SKM-1 (cell line): ENCODE measurements around the gene CAPN14.

Experiments
- DNase-seq: peaks from one replicate; lab custom pipeline; 2025; ENCODE audit not compliant: unreplicated experiment; lab: John Stamatoyannopoulos, UW

The CAPN14 gene

DNA sequence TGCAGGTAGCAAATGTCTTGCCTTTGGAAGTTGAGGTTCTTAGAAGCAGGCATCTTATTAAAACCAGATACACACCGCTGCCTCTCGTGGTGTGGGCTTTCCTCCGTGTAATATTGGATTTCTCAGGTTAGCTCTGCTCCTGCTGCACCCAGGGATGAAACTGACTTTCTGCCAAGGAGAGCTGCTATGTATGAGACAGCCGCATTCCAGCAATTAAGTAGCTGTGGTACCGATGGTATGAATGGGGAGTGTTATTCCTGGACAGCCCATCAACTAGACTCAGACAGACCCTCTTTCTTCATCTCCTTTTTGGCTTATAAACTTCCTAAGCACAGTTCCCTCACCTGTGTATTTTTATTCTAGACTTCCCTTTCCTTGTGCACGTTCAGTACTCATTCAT lies 9.8 kb upstream of the CAPN14 start:
- no peak for DNase-seq

DNA sequence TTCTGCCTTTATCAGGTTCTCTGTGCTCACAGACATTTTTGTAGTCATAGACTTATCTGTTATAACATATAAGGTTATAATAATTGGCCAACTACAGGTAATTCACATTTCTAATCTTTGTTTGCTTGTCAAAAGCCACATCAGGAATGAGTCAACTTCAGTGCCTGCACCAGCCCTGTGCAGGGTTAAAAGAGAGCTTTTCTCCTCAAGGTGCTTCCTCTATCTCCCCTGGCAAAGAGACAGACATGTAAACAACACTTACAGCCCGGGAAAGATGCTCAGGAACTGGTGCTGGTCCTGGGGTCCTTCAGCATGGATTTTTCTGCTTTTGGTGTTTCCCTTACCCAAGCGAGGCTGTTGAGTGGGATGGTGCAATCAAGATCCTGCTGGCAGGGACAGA lies 9.0 kb upstream of the CAPN14 start:
- no peak for DNase-seq

DNA sequence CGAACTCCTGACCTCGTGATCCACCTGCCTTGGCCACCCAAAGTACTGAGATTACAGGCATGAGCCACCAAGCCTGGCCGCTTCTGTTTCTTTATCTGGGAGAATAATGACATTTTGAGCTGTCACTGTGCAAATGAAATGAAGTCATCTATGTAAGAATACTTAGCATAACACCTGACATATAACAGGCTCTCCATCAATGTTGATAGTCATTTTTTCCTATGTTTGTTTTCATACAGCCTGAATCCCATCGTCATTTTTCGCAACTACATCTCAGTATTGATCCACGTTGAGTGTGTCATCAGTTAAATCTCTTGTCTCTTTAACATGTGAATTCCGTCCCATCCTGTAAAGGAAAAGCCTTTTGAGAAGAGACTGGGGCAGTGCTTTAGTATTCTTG lies 6.4 kb upstream of the CAPN14 start:
- DNase-seq: no peak

DNA sequence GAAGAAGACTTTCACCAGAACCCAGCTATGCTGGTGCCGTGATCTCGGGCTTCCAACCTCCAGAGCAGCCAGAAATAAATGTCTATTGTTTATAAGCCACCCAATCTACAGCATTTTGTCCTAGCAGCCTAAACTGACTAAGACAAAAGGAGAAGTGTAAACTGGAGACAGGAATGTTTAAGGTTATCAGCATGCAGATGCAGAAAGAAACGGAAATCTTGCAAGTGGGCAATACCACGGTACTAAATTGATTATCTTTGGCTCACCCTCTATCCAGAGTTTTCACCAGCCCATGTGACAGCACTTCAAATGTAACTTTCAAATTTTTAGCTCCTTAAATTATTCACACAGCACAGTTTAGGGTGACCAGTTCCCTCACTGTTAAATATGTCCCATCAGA lies 5.7 kb upstream of the CAPN14 start:
- DNase-seq: no peak

DNA sequence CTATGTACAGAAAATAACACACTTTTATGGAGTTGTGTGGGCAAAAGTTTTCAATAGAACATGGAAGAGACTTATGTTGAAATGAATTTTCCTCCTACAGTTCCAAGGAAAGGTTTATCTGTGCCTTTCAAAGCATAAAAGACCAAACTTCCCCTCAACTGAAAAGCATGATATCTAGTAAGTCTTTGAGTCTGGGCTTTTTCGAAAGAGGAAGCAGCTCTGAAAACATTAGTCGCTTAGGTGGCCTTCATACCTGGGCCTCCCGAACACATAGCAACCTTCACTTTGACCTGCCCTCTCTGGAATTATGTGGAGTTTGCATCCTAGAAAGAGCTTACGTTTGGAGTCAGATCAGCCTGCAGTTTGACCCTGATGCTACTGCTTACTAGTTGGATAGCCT lies 4.8 kb upstream of the CAPN14 start:
- no peak for DNase-seq

DNA sequence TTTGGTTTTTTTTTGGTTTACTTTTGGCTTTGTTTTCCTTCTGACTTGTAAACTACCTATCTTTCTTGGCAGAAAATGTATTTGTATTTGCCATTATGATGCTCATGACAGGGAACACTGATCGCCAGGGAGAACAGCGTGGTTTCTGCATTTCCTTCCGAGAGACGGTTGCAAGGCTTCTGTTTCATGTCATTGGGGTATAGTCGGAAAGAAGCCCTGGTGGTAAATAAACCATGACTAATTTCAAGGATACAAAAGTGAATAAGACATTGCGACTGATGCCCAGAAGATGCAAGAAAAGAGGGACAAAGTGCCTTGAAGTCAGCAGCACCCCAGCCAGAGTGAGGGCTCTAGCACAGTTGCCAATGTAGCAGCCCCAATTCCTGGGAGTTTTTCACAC lies 4.2 kb upstream of the CAPN14 start:
- DNase-seq: no peak

DNA sequence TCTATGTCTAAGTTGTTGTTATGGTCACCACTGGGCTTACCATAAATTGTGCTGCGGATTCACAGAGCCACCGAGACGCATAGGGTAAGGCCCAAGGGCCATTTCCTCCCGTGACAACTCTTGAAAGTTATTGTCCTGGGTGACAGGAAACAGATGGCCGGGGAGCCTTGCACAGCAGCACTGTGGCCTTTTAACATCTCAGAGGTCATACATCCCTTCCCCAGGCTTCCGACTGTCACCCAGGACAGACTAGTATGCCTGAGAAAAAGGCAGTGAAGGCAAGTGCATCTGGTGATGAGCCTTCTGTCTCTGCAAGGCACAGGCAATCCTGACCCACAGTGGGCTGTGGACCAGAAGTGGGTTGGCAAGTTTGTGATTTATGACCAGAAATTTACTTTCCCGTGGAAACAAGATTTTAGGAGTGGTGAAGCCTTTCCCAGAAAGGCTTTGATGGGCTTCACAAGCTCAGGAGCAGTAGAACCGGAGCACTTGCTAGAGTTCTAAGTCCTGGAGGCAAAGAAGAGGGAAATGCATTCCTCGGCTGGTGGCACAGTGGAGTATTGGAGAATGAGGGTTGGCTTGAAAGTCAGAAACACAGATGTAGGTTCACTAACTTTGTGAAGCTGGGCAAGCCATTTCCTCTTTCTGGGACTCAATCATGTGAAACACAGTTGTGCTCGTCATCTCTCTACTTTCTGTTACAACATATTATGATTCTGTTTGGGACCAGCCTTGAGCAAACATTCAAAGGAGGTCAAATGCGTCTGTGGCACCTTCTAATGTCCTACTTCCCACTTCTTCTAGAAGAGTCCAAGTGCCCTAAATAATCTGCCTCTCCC lies 2.0 kb upstream of the CAPN14 start:
- DNase-seq: peak; percentile 22

DNA sequence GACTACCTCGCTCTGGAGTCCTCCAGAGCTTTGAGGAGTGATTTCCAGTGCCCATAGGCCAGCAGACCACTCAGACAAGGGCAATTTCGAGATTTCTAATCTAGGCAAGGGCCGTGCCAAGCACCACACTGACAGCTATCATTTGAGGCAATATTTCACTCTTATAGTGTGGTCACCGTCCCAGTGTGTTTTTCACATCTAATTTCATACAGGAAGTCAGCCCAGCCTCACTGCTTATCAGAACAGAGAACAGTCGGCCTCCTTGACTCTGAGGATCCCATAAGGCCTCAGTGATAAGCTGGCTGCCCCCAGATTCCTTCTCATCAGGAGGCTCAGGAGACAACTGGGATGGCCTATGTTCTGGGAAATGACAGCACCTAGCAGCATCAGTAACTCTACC lies 581 bp downstream of the CAPN14 start:
- no peak for DNase-seq

DNA sequence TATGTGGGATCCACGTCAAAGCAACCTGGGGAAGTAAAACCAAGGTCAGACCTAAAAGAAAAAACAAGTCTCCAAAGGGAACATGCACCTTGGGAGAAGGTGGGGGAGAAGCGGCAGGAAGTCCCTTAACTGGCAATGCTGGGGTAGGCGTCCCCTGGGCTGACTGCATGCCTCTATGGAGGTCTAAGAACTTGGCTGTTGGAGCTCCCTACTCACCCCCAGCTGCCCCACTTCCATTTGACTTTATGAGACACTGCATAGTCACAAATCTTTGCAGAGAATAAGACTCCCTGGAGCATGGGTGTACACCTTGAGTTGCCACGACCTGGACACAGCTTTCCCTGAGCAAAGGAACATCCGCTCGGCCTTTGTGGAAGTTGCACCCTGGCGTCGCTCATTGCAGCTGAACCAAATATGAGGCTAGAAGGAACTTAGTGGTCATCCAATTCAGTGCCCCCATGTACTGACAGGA lies 2.8 kb downstream of the CAPN14 start:
- DNase-seq: no peak

DNA sequence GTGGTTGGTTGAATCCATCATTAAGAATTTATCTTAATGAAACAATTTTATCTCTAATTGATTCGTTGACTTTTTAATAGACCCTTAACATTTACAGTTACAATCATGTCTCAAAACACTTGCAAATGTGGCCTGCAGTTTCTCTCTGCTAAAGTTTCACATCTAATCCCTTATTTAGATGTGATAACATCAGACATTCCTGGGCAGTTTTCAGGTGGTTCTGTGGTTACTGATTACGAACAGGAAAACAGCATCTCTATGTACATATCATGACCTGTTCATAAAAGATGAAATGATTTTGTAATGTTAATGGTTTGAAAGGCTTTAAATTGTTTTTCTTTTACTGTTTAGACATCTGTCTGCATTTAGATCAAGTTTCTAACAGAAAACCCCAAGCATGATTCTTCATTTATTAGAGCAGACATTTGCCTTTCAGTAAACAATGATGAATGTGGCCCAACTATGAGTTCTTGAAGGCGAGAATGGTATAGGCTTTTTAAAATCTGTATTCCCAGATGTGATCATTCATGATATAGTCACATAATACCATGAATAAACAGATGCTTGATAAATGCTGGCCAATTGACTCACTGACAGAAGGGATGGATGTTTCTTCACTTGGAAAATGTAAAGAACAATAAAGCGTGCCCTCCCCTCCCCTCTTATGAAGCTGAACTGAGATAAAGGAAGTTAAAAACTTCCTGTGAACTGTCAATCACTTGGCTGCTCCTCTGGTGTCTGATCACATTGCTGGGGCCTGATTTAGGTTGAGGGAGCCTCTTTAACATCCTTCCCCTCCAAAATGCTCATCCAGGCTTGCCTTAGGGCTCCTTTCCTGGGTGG lies 3.5 kb downstream of the CAPN14 start:
- no peak for DNase-seq

DNA sequence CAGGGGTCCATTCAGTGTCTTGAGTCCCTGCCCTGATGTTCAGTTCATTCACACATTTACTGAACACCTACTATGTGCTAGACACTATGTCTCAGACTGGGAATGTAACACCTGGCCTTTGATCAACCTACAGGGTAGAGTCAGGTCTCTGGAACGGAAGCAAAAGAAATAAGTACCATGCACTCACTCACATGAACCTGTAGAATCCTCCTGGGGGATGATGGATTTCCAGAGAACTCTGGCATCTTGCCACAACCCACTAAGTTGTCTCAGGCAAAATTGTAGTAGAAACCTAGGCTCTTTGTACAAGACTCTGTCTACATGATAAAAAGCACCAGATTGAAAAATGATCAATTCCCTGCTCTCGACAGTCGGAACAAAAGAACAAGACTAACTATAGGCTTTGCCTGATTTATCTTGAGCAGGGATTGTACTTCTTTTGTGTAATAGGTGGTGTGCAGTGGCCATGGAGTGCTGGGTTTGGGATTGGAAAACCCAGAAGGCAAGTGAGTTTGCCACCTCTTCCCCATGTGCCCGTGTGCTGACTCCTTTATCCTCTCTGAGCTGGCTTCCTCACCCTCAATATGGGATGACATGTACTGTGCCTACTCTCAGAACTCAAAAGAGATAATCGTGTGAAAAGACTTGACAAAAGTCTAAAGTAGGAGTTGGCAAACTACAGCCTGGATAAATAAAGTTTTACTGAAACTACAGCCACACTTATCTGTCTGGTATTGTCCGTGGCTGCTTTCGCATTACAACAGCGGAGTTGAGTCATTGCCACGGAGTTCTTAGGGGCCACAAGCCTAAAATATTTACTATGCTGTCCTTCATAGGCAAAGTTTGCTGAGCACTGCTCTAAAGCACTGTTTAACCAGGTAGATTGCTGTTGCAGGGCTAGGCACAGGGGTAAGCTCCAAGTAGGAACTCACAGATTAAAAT lies 4.4 kb downstream of the CAPN14 start:
- no peak for DNase-seq

DNA sequence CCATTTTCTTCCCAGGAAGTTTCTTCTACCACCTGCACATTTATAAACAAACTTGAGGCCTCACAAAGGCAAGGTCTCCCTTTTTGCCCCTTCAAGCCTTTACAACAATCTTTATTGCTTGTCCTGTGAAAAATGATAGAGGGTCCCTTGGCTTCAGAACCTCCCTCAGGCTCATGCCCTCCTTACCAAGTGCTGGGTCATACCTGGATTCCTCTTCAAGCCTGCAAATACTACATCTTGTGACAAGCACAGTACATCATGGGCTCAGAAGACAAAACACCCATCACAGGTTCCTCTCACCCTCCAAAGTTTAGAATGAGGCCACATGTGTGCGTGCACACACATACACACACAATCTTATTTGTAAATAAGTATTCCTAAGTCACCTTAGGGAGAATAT lies 9.1 kb downstream of the CAPN14 start:
- no peak for DNase-seq

DNA sequence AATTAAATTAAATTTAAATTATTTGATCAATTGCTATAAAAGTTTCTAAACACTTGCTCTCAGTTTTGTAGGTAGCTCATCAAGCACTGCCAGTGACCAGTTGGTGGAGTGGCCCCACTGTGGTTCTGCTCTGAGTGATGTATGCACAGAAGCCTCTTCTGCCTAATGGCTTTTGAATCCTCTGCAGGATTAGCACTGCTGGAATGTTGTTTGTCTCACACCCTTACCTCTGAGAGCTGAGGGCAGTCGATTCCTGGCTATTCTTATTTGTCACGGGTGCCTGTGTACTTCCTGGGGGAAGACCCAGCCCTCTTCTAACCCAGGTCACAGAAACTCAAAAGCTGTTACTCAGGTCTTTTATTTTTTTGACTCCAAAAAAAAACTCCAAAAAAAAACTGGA lies 9.5 kb downstream of the CAPN14 start:
- no peak for DNase-seq

DNA sequence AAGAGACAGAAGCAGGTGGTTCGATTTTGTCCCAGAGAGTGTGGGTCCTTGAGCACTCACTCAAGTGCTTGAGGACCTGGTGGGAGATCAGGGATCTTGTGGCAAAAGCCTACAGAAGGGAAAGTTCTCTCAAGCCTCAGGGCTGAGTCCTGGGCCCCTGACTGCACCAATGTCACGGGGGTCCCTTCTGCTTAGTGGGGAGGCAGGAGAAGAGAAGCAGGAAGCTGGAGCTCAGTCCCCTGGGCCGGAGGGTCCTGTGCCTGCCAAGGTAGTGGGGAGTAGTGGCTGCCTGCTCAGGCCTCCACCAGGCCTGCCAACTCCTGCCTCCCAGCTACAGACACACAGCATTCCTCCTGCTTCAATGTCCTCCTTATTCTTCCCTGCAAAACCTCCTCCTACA lies 11.7 kb downstream of the CAPN14 start:
- no peak for DNase-seq

DNA sequence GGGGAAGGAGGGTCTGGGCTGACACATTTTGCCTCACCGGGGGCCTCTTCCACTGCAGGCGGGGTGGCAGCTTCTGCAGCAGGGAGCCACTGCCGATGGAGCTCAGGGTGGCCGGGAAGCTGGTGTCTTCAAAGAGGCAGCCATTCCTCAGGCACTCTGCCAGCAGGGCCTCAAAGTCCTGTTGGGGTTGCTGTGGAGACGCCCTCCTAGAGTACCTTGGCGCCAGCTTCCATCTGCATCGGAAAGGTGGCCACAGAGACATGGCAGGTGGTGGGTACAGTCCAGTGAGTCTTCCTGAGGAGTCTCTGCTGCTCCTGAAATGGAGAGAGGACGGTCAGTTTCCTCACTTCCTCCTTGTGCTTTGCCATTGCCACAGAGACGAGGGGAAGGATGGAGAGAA lies 12.1 kb downstream of the CAPN14 start:
- DNase-seq: no peak

DNA sequence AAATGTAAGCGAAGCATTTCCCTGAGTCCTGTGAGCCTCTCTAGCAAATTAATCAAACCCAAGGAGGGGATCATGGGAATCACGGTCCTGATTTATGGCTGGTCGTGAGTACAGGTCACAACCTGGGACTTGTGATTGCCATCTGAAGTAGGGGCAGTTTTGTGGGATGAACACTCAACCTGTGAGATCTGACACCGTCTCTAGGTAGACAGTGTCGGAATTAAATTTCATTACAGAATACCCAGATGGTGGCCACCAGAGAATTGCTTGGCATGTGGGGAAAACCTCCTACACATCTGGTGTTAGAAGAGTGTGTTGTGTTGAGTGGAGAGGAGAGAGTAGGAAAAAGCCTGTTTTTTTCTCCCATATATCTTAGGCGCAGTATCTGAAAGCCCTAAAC lies 12.5 kb downstream of the CAPN14 start:
- no peak for DNase-seq

DNA sequence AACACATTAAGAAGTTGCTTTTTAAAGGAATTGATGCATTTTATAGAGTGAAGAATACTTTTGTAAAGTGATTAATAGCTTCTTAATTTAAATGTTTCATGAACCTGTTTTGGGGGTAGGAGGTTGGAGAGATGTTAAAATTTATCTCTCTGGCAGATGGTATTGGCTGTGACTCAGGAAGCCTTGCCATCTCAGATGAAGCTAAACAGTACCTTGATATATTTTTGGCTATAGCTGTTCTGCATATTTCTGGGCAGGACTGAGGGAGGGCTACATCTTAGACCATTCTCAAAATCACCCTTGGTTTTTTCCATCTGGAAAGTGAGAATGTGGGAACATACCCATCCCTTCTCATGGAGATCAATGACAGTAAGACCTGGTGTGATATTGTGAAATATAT lies 13.4 kb downstream of the CAPN14 start:
- DNase-seq: no peak

DNA sequence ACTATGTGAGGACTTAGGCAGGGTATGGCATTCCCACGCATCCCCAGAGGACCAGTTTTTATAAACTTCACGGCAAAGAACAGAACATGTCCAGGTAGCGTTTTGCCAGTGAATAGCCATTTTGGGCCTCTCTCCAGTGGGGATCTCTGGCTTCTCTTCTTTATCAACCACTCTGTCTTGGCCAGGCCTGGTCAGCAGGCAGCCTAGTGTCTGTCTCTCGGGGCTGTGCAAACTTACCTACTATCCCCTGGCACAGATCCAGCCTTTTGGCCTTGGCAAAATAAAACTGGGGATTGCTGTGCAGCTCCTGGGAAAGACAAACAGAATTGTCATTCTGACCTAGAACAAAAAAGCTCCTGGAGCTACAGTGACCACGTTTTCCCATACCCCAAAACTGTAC lies 14.5 kb downstream of the CAPN14 start:
- no peak for DNase-seq

DNA sequence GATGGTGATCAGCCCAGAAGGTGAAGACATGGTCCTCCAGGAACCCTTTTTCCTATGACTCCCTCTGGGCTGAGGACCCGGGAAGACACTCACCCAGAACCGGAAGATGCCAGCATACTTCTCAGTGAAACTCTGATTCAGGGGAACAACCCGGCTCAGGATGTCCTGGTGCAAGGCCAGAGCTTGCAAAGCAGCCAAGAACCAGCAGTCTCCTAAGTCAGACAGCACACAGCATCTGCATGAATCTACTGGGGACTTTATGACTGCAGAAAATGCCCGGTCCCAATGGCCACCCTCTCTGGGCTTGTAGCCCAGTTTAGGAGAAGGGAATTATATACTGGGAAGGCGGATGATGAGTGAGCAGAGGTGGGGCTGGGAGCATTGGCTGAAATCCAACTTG lies 15.3 kb downstream of the CAPN14 start:
- DNase-seq: no peak

DNA sequence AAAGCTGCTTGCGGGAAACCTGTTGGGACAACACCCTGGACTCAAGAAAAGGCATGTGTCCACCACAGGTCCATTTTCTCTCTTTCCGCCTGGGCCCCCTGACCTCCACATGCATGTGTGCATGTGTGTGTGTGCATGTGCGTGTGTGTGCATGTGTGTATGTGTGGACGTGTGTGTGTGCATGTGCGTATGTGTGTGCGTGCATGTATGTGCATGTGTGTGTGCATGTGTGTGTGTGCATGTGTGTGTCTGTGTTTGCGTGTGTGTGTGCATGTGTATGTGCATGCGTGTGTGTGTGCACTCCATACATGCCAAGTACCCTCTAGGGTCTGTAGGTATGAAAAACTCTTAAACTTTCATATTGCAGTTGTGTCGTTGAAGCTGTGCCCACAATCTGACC lies 16.3 kb downstream of the CAPN14 start:
- no peak for DNase-seq

DNA sequence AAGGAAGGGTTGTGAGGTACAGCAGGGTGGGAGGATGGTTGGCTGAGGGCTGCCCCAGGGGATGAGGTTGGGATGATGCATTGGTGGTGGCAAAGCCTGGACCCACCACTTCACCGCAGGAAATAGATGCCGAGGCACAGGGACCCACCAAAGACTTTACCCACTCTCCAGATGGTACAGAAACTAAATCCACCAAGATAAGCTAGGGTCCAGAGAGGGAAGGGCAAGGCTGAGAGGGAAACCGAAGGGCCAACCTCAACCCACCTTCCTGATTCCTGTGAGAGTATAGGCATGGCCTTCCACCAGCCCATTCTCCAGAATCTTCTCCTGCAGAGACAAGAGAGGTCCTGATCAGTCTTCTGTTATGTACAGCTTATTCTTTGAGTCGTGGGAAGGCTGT lies 18.1 kb downstream of the CAPN14 start:
- DNase-seq: no peak
